GM23248 (cell line): ENCODE measurements around the gene HOOK1. TPM values are rescaled to one million over a fixed set of nuclear protein-coding genes. Genes with fewer than 3 reads are reported as not detected.

Experiments
- DNase-seq: peaks from one replicate; pipeline ENCODE4 v3.0.0-alpha.2; 2015
- H2AFZ ChIP-seq: fragments of 200-600 bp; sonication (generic); 2 replicates; pipeline ENCODE4 v1.6.1; 2016; ENCODE audit warnings: antibody characterized with exemption
- H3F3A ChIP-seq: fragments of 200-600 bp; sonication (generic); 2 replicates; pipeline ENCODE4 v1.6.1; 2016; ENCODE audit warnings: mild to moderate bottlenecking, antibody characterized with exemption, mixed run types; ENCODE audit not compliant: insufficient read depth
- H3K27ac ChIP-seq: fragments of 200-600 bp; sonication (generic); 2 replicates; pipeline ENCODE4 v1.5.1; 2016; ENCODE audit warnings: mild to moderate bottlenecking
- H3K27me3 ChIP-seq: fragments of 200-600 bp; sonication (generic); replicated peaks from 2 replicates; pipeline ENCODE4 v1.6.1; 2016; ENCODE audit warnings: mild to moderate bottlenecking; ENCODE audit not compliant: insufficient read depth
- H3K36me3 ChIP-seq: fragments of 200-600 bp; sonication (generic); 2 replicates; pipeline ENCODE4 v1.6.1; 2016; ENCODE audit warnings: low read depth, mild to moderate bottlenecking
- H3K4me1 ChIP-seq: fragments of 200-600 bp; sonication (generic); 2 replicates; pipeline ENCODE4 v1.6.1; 2016; ENCODE audit warnings: mild to moderate bottlenecking; ENCODE audit not compliant: insufficient read depth
- H3K4me2 ChIP-seq: fragments of 200-600 bp; sonication (generic); one replicate; pipeline ENCODE4 v1.6.1; 2016; ENCODE audit warnings: mild to moderate bottlenecking; ENCODE audit not compliant: unreplicated experiment
- H3K4me3 ChIP-seq: fragments of 200-600 bp; sonication (generic); 2 replicates; pipeline ENCODE4 v1.5.1; 2016; ENCODE audit warnings: mild to moderate bottlenecking
- H3K79me2 ChIP-seq: fragments of 200-600 bp; sonication (generic); 2 replicates; pipeline ENCODE4 v1.6.1; 2016; ENCODE audit warnings: mild to moderate bottlenecking; ENCODE audit not compliant: insufficient read depth
- H3K9ac ChIP-seq: fragments of 200-600 bp; sonication (generic); 2 replicates; pipeline ENCODE4 v1.6.1; 2016; ENCODE audit warnings: mild to moderate bottlenecking
- H3K9me2 ChIP-seq: fragments of 200-600 bp; sonication (generic); 2 replicates; pipeline ENCODE4 v1.6.1; 2016; ENCODE audit warnings: mixed run types, mild to moderate bottlenecking, moderate library complexity; ENCODE audit not compliant: insufficient read depth
- H3K9me3 ChIP-seq: fragments of 200-600 bp; sonication (generic); one replicate; pipeline ENCODE4 v1.6.1; 2017; ENCODE audit warnings: low read depth
- H4K20me1 ChIP-seq: fragments of 200-600 bp; sonication (generic); 2 replicates; pipeline ENCODE4 v1.6.0; 2016; ENCODE audit not compliant: insufficient read depth
- EZH2 ChIP-seq: fragments of 200-600 bp; sonication (generic); IDR thresholded peaks from 2 replicates; pipeline ENCODE4 v1.6.1; 2018; ENCODE audit warnings: antibody characterized with exemption, mild to moderate bottlenecking; ENCODE audit not compliant: insufficient read depth, poor library complexity, severe bottlenecking
- EZH2phosphoT487 ChIP-seq: fragments of 200-600 bp; sonication (generic); IDR thresholded peaks from 2 replicates; pipeline ENCODE4 v1.6.1; 2018; ENCODE audit warnings: antibody characterized with exemption, moderate library complexity, mild to moderate bottlenecking, low read depth; ENCODE audit not compliant: insufficient read depth
- WGBS, 2 experiments: methylation state at CpG; one replicate each; pipeline ENCODE4 v1.1.6; 2015 to 2017; ENCODE audit warnings: low lambda C conversion rate in 2 of 2, low coverage in 1 of 2; ENCODE audit errors: missing lambda C conversion rate in 2 of 2; 5-methylcytosine and 5-hydroxymethylcytosine counted together
- in situ Hi-C: fragments of 300-500 bp; cut with MboI; formaldehyde crosslinking; loops from 2 replicates; pipeline ENCODE4 v1.15.0; 2020
- polyA plus RNA-seq: library from polyadenylated mRNA; unstranded; fragments of >200 nt; fragmentation: Nextera tagmentation; extraction: Ambion mirVana; gene quantifications from 2 replicates; pipeline ENCODE4 v1.2.1, GENCODE V29; 2016
- total RNA-seq: library from RNA; depleted of rRNA; stranded (reverse); fragments of >200 nt; shearing (Covaris generic); gene quantifications from 2 replicates; pipeline ENCODE4 v1.2.3, GENCODE V29; 2014

HOOK1 gene
- total and polyA plus RNA-seq, 2 experiments from 2014 or later = not detected

- no peak for DNase-seq
- H3K79me2 ChIP-seq = no peaks in the 10 kb centered on the region
- H3K9ac ChIP-seq = no peak overlapping the region
- no peak overlapping the region for H3K4me2 ChIP-seq
- H3K4me3 ChIP-seq = no peak overlapping the region
- H2AFZ ChIP-seq = no peak overlapping the region
- H3K4me1 ChIP-seq = no peaks in the 10 kb centered on the region
- 36 to 46% methylated on average over 2 of the region's 2 CpGs for WGBS, 2 experiments
- no peak overlapping the region for H3K27ac ChIP-seq
- no peaks in the 10 kb centered on the region for H3K9me3 ChIP-seq
- no peaks in the 10 kb centered on the region for H3K9me2 ChIP-seq
- H3K27me3 ChIP-seq = no peaks in the 10 kb centered on the region
- H4K20me1 ChIP-seq = no peaks in the 10 kb centered on the region; the same call in 1 of the 2 replicates
- H3K36me3 ChIP-seq = no peaks in the 10 kb centered on the region
- no peaks in the 10 kb centered on the region for H3F3A ChIP-seq
- no peak for TF ChIP-seq EZH2
- no peak for TF ChIP-seq EZH2phosphoT487
- in situ Hi-C loops = no loop called here
These were observed 62.4 kb downstream of the HOOK1 start for GRCh38 chr1:59877108-59877682.

- Histone ChIP-seq H3K9ac (no peak overlapping the region), H3K79me2 (no peaks in the 10 kb centered on the region), H3K4me1 (no peaks in the 10 kb centered on the region), H3F3A (no peaks in the 10 kb centered on the region), H2AFZ (no peak overlapping the region), H4K20me1 (no peaks in the 10 kb centered on the region; the same call in 1 of the 2 replicates), H3K4me2 (no peak overlapping the region), H3K4me3 (no peak overlapping the region), H3K9me3 (no peaks in the 10 kb centered on the region), H3K36me3 (no peaks in the 10 kb centered on the region), H3K27me3 (no peaks in the 10 kb centered on the region), H3K9me2 (no peaks in the 10 kb centered on the region), H3K27ac (no peak overlapping the region)
- DNase-seq = no peak
- in situ Hi-C loops = no loop called here
- TF ChIP-seq EZH2phosphoT487 (no peak), EZH2 (no peak)
- 37 to 39% methylated on average over 3 of the region's 3 CpGs for WGBS, 2 experiments
These were observed 63.6 kb downstream of the HOOK1 start for GRCh38 chr1:59878370-59878769.

GRCh38 chr1:59879574-59879973 lies 64.8 kb downstream of the HOOK1 start:
- no peaks in the 10 kb centered on the region for H3K36me3 ChIP-seq
- in situ Hi-C loops = no loop called here
- no peak overlapping the region for H3K9ac ChIP-seq
- WGBS, 2 experiments = 40 to 45% methylated on average over 5 of the region's 5 CpGs
- TF ChIP-seq EZH2 (no peak), EZH2phosphoT487 (no peak)
- no peaks in the 10 kb centered on the region for H3K4me1 ChIP-seq
- no peaks in the 10 kb centered on the region for H3K9me2 ChIP-seq
- no peak overlapping the region for H3K4me3 ChIP-seq
- H2AFZ ChIP-seq = no peak overlapping the region
- H3K27ac ChIP-seq = no peak overlapping the region
- no peaks in the 10 kb centered on the region for H3K27me3 ChIP-seq
- H3F3A ChIP-seq = no peaks in the 10 kb centered on the region
- H3K79me2 ChIP-seq = no peaks in the 10 kb centered on the region
- no peaks in the 10 kb centered on the region for H3K9me3 ChIP-seq
- H4K20me1 ChIP-seq = no peaks in the 10 kb centered on the region; the same call in 1 of the 2 replicates
- peak; percentile 67 for DNase-seq
- no peak overlapping the region for H3K4me2 ChIP-seq

- Histone ChIP-seq H3K4me2 (no peak overlapping the region), H3K9me2 (no peaks in the 10 kb centered on the region), H3K9me3 (no peaks in the 10 kb centered on the region), H3K79me2 (no peaks in the 10 kb centered on the region), H4K20me1 (no peaks in the 10 kb centered on the region; the same call in 1 of the 2 replicates), H3K27me3 (no peaks in the 10 kb centered on the region), H2AFZ (no peak overlapping the region), H3F3A (no peaks in the 10 kb centered on the region), H3K27ac (no peak overlapping the region), H3K4me3 (no peak overlapping the region), H3K36me3 (no peaks in the 10 kb centered on the region), H3K9ac (no peak overlapping the region), H3K4me1 (no peaks in the 10 kb centered on the region)
- TF ChIP-seq EZH2 (no peak), EZH2phosphoT487 (no peak)
- in situ Hi-C loops = no loop called here
- WGBS, 2 experiments = 52 to 59% methylated on average over 3 of the region's 3 CpGs
- no peak for DNase-seq
These were observed 65.3 kb downstream of the HOOK1 start for GRCh38 chr1:59879996-59880505.
